Measurements from ENCODE around the gene RASGEF1C.

Gene RASGEF1C

DNA sequence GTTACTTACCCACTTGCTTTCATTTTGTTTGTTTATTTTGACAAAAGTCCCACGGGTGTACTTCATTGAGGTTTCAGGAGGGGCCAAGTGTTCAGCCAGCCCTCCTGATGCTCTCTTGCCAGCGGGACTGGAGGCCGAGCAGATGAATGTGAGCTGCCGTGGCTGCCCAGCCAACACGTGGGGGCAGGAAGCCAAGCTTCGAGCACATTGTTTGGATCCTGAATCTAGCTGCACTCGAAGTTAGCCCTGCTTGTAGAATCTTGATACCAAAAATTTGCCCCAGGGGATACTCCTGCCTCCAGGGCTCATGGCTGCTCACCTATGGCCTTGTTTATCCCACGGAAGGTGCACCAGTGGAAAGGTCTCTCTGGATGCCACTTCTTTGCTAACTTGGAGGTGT lies 49.3 kb downstream of the RASGEF1C start:
- DNase-seq (ENCODE audit: low read depth), result no peak

DNA sequence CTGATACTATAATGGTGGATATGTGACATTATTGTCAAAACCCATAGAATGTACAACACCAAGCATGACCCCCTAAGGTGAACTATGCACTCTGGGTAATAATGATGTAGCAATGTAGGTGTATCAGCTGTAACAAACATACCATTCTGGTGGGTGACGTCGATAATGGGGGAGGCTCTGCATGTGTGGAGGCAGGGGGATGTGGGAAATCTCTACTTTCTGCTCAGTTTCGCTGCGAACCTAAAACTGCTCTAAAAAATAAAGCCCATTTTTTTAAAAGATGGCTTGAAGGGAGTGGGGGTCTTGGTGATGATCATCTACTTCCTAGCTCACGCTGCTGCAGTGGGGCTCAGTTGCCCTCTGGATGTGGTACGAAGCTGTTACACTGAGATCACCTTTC lies 51.1 kb downstream of the RASGEF1C start:
- DNase-seq (ENCODE audit: low read depth), result no peak

DNA sequence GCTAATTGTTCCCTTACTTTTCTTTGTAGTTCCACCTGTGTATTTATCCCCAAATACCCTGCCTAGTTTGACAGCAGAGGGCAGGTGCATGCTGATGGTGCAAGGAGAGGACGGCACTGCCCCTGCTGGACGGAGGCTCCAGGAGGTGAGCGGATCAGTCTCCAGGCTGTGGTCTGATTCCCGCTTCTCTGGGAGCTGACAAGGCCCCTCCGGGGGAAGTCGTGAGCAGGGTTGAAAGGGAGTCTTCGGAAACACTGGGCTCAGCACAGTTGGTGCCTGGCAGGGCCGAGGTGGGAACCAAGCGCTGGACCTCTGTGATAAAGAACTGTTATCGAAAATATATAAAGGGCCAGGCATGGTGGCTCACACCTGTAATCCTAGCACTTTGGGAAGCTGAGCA lies 52.9 kb downstream of the RASGEF1C start:
- DNase-seq (ENCODE audit: low read depth), result no peak

DNA sequence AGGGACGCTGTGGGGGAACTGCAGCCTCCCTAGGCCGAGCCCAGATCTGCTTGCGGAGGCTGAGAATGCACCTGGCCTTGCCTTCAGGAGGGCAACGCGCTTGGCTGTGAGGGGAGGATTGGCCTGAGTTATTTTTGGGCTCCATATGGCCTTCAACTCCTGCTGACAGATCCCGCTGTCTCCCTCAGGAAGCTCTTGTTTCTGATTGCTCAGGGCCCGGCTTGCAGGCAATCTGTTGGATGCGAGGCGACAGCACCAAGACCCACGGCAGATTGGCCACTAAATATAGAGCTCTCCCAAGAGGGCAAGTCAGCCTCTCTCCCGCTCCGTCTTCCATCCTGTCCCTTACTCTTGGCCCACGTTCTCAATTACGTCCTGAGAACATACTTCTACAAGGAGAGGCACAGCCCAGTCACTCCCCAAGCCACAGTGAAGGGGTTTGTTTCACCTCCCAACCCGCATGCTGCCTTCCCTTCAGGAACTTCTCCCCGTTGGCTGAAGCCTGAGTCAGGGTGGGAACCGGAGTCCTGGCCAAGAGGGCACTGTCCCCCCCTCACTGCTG lies 53.6 kb downstream of the RASGEF1C start:
- no peak for DNase-seq (ENCODE audit: low read depth)

DNA sequence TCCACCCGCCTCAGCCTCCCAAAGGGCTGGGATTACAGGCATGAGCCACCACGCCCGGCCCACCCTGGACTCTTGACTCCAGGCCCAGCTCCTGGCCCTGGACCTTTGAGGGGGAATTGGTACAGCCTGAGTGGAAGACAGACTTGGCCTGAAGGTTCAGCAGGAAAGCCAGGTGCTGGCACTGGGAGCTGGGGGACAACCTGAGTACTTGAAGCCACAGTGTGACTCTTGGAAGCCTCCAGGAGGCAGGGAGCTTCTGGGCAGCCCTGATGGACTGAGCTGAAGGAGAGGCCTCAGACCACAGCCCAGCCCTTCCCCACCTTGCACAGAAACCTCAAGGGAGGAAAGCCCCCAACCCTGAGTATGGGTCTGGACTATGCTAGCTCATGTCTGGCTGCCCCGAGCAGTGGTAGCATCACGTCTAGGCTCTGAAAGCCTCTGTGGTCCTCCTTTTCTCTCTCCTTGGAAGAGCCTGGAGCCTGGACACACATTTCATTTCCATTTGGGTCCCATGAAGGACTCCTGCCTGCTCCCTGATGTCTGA lies 54.1 kb downstream of the RASGEF1C start:
- no peak for DNase-seq (ENCODE audit: low read depth)

DNA sequence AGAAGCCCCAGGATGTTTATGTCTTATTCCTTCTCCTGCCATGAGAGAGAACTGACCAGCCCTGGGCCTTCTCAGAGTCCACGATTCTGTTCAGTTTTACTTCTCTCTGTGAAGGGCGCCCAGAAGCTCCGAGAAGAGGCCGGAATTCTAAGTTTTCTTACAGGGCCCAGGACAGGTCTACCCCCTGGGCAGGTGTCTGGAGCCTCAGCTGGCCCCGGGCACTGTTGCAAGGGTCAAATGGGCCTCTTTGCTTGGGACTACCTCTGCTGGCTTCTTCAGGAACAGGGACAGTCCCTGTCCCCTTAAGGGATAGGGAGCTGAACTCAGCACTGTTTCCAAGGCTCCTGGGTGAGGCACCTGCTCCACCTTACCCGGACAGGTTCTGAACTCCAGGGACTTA lies 55.0 kb downstream of the RASGEF1C start:
- no peak for DNase-seq (ENCODE audit: low read depth)

DNA sequence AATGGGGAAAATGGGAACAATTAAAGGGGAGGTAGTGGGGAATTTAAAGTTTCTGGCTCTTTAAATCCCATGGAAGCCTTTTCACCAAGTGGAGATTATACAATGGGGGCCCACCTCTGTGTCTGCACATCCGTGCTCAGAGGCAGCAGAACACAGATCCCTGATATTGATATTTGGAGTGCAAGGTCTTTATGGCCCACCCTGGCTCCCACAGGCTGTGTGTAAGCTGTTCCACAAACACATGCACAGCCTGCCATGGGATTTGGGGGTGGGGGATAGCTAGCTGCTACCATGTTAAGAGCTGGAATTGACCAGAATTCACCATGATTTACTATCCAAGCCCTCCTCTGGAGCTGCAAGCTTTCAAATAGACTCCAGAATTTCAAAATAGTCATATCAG lies 55.9 kb downstream of the RASGEF1C start:
- DNase-seq (ENCODE audit: low read depth), result no peak

DNA sequence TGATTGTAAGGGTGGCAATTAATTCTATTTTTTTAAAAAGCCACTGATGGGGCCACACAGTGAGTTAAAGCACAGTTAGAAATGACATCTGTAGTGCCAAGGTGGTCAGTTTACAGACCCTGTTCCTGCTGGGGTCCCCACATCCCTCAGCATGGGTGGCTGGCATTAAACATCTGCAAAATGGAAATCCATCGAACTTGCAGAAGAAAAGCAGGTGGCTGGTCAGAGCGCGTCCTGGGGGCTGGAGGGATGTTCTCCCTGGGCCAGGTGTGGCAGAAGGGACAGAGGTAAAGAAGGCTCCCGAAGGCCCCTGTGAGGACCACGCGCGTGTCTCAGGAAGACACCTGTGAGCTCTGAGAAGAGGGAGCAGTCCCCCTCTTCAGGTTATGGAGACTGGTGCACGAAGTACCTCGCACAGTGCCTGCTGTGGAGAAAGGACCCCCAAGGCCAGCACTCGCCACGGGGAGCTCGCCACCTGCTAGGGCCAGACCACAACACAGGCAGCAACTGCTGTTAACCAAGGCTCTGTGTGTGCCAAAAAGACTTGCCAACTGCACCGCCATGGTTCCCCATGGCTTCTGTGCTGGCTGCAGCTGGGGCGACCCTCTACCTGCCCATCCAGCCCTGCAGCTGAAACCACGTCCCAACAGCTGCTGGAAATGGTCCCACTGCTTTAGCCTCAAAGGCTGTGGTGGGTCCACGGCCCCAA lies 65.2 kb downstream of the RASGEF1C start:
- no peak for DNase-seq (ENCODE audit: low read depth)

DNA sequence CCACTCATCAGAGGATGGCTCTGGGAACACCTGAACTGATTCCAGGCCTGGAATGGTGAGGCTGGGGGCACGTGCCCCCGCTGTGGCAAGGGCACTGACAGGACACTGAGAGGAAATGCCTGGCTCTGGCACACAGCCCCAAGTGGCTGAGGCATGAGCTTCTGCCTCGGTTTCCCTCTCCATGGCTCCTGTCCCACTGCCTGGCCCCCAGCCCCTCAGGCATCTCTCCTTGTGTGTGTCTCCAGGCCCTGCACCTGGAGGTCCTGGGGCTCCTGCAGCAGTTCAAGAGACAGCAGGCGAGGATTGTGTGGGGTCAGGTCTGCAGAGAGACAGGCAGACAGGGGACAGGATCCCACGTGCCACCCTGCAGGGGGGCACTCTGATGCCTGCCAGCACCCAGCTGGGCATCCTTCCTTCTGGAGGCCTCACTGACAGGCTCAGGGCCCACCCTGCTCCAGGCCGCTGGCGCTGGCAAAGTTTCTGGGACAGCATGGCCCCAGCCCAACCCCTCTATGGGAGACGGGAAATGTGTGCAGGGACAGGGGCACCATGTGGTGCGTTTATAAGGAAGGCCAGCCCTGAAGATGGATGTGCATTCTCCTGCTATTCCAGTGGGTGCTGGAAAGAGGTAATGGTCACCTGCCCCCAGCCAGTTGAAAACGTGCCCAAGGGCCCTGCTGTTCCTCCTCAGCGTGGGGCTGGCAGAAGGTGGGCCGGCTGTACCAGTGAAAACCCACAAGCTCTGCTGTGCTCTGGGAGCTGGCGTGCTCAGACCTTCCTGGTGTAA lies 66.0 kb downstream of the RASGEF1C start:
- no peak for DNase-seq (ENCODE audit: low read depth)

DNA sequence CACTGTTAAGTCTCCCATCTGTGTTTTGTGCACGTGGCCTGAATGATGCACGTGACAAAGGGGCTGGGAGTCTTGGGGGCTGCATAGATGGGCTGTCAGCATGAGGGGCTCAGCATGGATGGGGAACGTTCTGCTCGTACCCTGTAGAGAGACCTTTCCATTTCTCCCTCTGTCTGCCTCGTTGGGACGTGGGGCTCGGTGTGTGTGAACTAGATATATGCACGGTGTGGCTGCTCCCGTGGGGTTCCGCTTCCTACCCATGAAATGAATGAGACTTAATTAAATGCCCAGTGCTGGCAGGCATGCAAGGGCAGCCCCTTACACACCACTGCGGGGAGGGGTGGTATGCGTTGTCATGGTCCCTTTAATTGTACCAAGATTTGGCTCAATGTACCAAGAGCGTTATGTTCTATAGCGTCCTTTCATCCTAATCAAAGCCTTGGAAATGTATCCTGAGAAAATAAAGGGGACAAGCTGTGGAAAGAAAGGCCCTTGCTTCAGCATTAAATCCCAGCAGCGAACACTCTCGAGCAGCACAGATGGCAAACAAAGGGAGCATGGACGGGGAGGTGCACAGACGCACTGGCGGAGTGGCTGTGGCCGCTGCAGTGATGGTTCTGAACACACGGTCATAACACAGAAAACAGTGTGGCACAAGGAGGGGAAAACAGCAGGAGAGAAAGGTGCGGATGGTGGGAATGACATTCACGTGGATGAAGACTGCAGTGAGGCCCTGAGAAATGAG lies 66.8 kb downstream of the RASGEF1C start:
- no peak for DNase-seq (ENCODE audit: low read depth)

DNA sequence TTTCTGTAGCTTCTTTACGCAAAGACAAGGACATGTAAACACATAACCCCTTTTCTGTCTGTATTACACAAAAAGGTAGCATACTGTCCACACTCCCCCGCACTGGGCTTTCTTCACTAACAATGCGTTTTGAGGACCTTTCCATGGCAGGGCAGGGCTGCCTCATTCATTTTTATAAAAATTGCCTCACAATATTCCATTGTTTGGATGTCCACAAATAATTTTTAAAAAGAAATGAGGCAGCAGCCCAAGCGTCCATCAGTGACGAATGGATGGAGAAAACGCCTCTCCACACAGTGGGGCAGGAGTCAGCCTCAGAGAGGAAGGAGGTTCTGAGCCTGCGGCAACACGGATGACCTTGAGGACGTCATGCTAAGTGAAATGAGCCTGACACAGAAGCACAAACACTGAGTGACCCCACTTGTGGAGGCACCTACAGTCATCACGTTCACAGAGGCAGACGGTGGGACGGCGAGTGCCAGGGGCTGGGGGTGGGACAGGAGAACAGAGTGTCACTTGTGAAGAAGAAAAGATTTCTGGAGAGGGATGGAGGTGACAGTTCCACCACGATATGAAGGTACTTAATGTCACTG lies 67.8 kb downstream of the RASGEF1C start:
- no peak for DNase-seq (ENCODE audit: low read depth)

DNA sequence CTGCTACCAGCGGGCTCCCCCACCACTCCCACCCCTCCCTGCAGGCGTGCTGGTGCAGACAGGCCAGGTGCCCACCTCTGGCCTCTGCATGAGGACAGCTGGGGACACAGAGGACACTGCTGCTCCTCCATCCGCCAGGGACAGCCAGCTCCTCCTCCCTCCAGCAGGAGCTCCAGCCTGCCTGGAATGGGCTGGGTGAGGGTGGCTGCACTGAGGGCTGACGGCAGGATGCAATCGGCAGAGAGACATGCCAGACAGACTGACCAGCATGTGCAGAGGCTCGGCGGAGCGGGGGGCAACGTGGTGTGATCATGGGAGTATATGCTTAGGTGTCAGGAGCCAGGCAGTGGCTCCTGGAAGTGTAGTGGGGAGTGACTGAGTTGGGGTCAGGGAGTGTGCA lies 68.4 kb downstream of the RASGEF1C start:
- no peak for DNase-seq (ENCODE audit: low read depth)

DNA sequence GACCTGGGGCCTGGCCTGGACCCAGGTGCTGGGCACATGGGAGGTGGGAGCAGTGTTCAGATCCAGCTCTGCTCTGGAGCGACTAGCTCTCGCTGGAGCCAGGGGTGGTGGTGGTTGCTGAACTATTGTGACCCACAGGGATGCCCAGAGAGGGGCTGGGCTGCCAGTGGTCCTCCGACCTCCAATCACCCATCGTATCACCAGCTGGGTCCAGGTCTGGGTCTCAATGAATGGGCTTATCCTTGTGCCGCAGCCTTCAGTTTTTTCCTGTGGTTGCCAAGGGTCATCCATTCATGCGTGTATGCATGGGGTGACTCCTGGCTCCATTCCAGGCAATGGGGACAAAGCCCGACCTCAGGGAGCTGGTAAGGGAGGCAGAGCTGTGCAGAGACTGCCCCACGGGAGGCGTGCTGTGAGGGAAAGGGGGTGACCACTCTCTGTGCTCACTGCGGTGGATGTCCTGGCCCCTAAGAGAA lies 68.9 kb downstream of the RASGEF1C start:
- no peak for DNase-seq (ENCODE audit: low read depth)

DNA sequence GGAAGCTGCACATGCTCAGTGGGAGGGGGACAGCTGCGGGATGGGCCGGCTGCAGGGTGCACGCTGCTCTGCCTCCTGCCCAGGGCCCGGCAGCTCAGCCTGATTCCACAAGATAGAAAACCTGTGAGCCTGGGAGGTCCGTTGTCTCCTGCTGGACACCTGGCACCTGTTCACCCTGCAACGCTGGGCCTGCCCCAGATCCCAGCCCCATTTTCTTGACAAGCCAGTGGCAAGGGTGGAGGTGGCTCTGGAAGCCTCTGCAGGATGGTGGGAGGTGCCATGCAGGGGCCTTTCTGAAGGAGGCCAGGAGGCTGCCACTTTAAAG lies 69.3 kb downstream of the RASGEF1C start:
- no peak for DNase-seq (ENCODE audit: low read depth)

DNA sequence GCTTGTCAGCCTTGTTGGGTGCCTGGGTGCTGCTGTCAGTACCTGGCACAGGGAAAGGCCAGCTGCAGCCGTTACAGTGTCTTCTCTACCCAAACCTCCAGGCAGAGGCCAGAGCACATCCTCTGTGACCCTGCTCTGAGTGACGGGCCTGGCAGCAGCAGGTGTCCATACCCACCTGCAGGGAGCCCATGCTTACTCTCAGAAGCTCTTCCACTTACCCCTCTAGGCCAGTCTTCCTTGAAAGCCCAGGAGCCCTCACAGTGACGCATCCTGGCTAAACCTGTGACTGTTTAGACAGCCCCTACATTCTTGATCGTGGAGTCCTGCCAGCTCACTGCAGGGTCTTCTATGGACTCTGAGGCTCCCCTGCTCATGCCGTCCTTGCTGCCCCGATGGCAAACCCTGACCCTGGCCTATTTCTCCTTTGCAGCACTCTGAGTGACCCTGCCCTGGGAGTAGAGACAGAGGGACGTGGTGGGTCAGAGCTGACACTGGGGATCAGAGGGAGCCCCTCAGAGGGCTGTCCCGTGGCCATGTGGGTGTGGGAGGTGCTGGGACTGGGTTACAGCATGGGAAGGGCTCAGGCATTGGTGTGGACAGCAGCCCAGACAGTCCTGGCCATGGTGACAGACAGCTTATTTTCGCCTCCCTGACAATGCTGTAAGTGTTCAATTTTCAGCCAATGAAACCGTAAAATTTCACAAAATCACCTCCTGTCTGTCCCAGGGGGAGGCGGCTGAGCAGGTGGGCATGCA lies 69.9 kb downstream of the RASGEF1C start:
- DNase-seq (ENCODE audit: low read depth), result no peak

DNA sequence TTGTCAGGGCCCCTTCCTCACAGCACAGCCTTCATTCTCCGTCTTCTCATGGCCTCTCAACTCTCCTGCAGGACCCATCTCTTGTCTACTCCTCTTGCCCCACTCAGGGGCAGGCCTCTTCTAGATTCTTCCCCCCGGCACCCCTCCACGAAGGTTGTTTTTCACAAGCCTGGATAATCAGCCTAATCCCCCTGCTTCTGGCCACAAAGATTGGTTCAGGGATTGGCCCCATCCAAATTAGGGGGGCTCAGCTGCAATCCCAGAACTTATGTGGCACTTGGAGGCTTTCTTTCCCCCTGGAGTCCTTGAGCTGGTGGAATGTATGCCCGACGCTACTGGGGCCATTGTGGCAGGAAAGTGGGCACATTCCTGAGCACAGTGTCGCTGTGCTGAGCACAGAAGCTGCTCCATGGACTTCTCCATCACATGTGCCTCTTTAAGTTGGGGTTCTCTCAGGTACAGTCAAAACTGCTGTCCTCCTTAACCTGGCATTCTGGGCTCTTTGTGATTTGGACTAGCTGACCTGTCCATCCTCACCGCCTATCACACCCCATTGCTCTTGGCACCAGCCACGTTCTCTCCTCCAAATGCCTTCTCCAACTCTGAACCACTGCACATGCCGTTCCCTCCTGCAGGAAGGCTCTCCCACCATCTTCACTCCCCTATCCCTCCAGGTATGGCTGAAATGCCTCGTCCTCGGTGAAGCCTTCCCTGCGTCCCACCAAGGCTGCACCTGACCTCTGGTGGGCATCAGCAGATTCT lies 70.6 kb downstream of the RASGEF1C start:
- no peak for DNase-seq (ENCODE audit: low read depth)

DNA sequence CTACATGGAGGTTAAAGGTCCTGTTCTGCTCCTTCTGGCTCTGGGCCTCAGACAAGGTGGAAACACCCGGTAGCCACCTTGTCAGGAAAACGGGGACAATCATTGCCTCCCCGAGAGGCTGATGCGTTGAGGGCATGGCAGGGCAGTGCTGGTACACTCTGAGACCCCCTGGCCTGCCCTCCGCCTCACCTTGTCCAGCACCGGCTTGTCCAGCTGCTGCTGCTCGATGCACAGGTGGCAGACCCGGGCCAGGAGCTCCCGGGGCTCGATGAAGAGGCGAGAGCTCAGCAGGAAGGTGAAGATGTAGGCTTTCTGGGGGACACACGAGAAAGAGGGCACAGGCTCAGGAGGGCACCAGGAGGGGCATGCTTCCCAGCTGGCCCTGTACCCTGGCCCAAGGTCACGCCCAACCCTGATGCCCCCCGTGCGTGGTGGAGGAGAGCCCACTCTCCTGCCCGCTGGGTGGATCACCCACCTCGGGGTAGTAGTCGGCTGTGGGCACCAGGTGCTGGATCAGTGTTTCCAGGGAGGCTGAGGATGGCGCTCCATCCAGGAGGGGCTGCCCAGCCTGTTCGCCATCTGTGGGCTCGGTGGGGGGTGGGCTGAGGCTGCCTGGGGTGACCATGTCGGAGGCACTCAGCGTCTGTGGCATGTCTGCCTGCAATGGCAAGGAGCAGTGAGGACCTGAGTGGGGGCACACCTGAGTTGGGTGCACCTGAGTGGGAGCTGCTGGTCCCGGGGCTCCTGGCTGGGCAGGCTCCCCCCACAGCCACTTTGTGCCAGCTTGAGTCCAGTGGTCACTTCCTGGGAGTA lies 71.4 kb downstream of the RASGEF1C start:
- no peak for DNase-seq (ENCODE audit: low read depth)

DNA sequence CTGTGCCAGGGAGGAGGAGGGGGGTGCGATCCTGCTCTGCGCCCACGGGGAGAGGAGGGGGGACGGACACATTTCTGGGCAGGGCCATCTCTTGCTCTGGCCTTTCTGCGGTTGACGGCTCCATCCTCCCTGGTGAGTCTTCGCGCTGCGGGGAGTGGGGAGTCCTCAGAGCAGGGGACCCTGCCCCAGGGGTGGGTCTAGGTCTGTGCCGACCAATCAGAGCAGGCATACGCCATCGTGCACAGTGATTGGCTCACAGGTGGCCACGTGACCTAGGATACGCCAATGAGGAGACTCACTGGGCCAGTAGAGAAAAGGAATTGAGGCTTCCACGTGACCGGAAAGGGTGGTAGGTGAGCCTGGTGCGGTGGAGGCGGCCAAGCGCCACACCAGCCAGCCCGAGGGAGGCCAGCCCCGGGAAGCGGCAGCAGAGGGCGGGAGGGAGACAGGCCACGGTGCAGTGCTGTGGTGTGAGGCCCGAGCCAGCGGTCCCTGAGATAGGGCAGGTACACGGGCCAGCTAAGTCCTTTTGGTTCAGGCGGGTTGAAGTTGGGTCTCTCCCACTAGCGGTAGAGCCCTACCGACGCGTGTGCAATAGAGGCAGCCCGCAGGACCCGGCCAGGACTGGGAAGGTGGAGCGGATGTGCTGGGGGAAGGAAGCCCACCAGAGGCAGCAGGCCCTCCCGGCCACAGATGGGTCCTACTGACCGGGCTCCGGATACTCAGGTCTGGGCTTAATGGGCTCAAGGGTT lies 72.2 kb downstream of the RASGEF1C start:
- DNase-seq (ENCODE audit: low read depth), result no peak

Data from EH (cell line).